Activated B cell treated with CpG ODN at 0.5 μM for 24 hours (primary cell): ENCODE data around the gene IGFALS. TPM values are rescaled to one million over a fixed set of nuclear protein-coding genes. Genes with fewer than 3 reads are reported as not detected.
A peak's percentile ranks its signal among the peaks of the same experiment; 100 is the strongest.

ENCODE experiments used
- ATAC-seq: fragments of 200-7000 bp; cut with Tn5 transposase; one replicate; pipeline ENCODE4 v1.10.0; 2021; ENCODE audit warnings: low read depth, mild to moderate bottlenecking, moderate library complexity
- CTCF ChIA-PET: fragments of 350-600 bp; sonication (Branson Sonifier 250); formaldehyde crosslinking; loops from one replicate; lab custom pipeline; 2021; ENCODE audit warnings: antibody characterized with exemption; lab: Charles Lee
- POLR2A ChIA-PET: fragments of 350-600 bp; sonication (Branson Sonifier 250); formaldehyde crosslinking; loops from one replicate; lab custom pipeline; 2021; ENCODE audit warnings: antibody characterized with exemption; lab: Charles Lee
- DNase-seq: peaks from one replicate; pipeline ENCODE4 v3.0.0; 2022
- H3K27ac Mint-ChIP-seq: one replicate; pipeline ENCODE4 v1.8.0; 2020; ENCODE audit warnings: mixed read lengths
- H3K27me3 Mint-ChIP-seq: one replicate; pipeline ENCODE4 v1.8.0; 2021; ENCODE audit warnings: mixed read lengths
- H3K36me3 Mint-ChIP-seq: one replicate; pipeline ENCODE4 v1.8.0; 2021; ENCODE audit warnings: low read depth, mixed read lengths
- H3K4me1 Mint-ChIP-seq: one replicate; pipeline ENCODE4 v1.8.0; 2021; ENCODE audit warnings: mixed read lengths
- H3K4me3 Mint-ChIP-seq: one replicate; pipeline ENCODE4 v1.8.0; 2020; ENCODE audit warnings: mild to moderate bottlenecking, mixed read lengths
- H3K9me3 Mint-ChIP-seq: one replicate; pipeline ENCODE4 v1.8.0; 2020; ENCODE audit warnings: mixed read lengths
- CTCF ChIP-seq: fragments of 200-600 bp; IDR thresholded peaks from one replicate; pipeline ENCODE4 v1.8.0; 2022; ENCODE audit warnings: antibody characterized with exemption, mild to moderate bottlenecking
- intact Hi-C: fragments of 100-400 bp; cut with micrococcal nuclease; formaldehyde crosslinking; loops from one replicate; pipeline ENCODE4 v1.15.1; 2024
- total RNA-seq: library from RNA; stranded (reverse); gene quantifications from 2 replicates; pipeline ENCODE4 v1.2.3, GENCODE V29; 2022

The IGFALS gene
- total RNA-seq, 1 donor from 2014 or later, result not detected

- CTCF ChIA-PET, result no interaction called here
Measured at GRCh38 chr16:1830213-1830612, 36.7 kb upstream of the IGFALS start.

DNA sequence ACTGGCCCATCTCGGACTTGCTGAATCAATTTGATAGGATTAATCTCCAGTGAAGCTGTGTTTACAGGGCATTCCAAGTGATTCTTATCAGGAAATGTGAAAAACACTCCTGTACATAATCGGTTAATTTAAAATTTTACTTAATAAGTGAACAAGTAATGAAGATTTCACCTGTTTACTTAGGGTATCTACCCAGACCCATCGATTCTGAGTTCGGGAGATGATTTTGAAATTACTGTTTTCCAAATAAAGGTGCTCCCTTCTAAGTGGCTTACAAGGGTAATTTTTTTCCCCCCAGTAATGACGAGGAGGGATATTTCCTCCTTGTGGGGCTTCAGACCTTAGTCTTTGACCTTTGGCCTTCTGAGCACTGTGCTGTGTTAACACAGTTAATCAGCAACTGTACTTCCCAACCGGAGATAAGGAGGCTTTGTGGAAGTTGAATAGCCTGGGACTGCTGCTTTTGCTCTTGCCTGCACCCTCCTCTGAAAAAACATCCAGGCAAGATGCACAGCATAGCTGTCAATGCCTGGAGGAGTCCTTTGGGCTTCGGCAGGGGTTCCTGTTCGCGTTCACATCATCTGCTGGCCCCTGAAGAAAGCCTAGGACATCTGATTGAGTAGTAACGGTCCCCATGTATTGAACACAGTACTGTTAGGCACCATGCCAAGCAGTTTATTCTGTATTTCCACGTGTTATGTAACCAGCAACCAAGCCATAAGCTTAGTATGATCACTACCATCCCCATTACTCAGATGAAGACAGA, 35.3 kb upstream of the IGFALS start:
- DNase-seq, result no peak
- intact Hi-C loops, result no loop called here
- Mint-ChIP-seq H3K27me3 (no peaks in the 10 kb centered on the region), H3K36me3 (peaks cover 12% of the 10 kb centered on the region), H3K27ac (no peak overlapping the region), H3K4me3 (peak overlapping the region; percentile 24), H3K4me1 (peaks cover 38% of the 10 kb centered on the region), H3K9me3 (no peaks in the 10 kb centered on the region)
- no peak for TF ChIP-seq CTCF
- no peak for ATAC-seq
- CTCF ChIA-PET, result no interaction called here
- POLR2A ChIA-PET, result no interaction called here

More at GRCh38 chr16:1830213-1830612, 36.7 kb upstream of the IGFALS start:
- no peak for DNase-seq
- Mint-ChIP-seq H3K4me3 (no peak overlapping the region), H3K4me1 (peaks cover 30% of the 10 kb centered on the region), H3K27ac (no peak overlapping the region), H3K9me3 (no peaks in the 10 kb centered on the region), H3K36me3 (peaks cover 12% of the 10 kb centered on the region), H3K27me3 (no peaks in the 10 kb centered on the region)
- intact Hi-C loops, result no loop called here
- TF ChIP-seq CTCF, result no peak
- ATAC-seq, result no peak
- POLR2A ChIA-PET, result no interaction called here

DNA sequence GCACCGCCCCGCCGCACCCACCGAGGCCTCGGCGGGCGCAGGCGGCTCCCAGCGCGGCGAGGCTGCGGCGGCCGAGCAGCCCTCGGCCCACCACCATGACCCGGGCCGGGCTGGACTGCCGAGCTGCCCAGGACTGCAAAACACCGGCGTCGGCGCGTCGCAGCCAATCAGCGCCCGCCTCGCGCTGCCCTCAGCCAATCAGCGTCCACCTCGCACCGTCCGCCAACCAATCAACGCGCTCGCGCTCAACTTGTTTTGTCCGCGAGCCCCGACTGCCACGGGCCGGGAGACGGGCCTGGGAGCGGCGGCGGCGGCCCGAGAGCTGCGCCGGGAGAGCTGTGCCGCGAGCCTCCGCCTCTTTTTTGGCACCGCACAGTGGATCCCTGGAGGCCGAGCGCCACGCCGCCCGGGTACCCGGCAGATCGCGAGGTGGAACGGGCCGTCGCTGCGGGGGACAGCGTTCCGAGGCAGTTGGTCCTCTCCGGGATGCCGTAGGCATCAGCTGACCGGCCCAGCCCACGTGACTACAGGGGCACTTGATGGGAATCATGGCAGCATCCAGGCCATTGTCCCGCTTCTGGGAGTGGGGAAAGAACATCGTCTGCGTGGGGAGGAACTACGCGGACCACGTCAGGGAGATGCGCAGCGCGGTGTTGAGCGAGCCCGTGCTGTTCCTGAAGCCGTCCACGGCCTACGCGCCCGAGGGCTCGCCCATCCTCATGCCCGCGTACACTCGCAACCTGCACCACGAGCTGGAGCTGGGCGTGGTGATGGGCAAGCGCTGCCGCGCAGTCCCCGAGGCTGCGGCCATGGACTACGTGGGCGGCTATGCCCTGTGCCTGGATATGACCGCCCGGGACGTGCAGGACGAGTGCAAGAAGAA, 33.4 kb upstream of the IGFALS start, which contains the start of the genes FAHD1 and HAGH:
Gene FAHD1, plus strand, starts transcription at position 516 of the 883 bp plus-strand sequence. Its CDS starts 33 bp downstream, at position 549.
Gene HAGH, minus strand, starts transcription at position 135 of the 883 bp plus-strand sequence. Its CDS starts 38 bp downstream, at position 97.
- ATAC-seq (peak; percentile 88), DNase-seq (peak; percentile 95)
- H3K9me3 Mint-ChIP-seq, result no peaks in the 10 kb centered on the region
- intact Hi-C loops, result loop anchor here (1.0 to 2.0 kb wide), 4 partner anchors 45 to 214 kb away; partner anchors contain the start of genes CRAMP1, IFT140, MAPK8IP3 and MRPS34
- H3K27me3 Mint-ChIP-seq, result no peaks in the 10 kb centered on the region
- peak within 1 kb of the TSS; percentile 91 for H3K27ac Mint-ChIP-seq
- peak within 1 kb of the TSS; percentile 94 for H3K4me3 Mint-ChIP-seq
- peaks cover 12% of the 10 kb centered on the region for H3K36me3 Mint-ChIP-seq
- POLR2A ChIA-PET, result interaction anchor here (0.5 to 2.3 kb wide), 13 partner anchors 11 to 1200 kb away, joined by 3 to 20 read pairs (median 5); partner anchors contain the start of genes EME2, MAPK8IP3, MRPS34 and MSRB1
- no peak for TF ChIP-seq CTCF
- CTCF ChIA-PET, result interaction anchor here (1.6 kb wide), 1 partner anchor 44 kb away, joined by 3 read pairs; the partner anchor contains the start of gene NUBP2
- peaks cover 39% of the 10 kb centered on the region for H3K4me1 Mint-ChIP-seq

DNA sequence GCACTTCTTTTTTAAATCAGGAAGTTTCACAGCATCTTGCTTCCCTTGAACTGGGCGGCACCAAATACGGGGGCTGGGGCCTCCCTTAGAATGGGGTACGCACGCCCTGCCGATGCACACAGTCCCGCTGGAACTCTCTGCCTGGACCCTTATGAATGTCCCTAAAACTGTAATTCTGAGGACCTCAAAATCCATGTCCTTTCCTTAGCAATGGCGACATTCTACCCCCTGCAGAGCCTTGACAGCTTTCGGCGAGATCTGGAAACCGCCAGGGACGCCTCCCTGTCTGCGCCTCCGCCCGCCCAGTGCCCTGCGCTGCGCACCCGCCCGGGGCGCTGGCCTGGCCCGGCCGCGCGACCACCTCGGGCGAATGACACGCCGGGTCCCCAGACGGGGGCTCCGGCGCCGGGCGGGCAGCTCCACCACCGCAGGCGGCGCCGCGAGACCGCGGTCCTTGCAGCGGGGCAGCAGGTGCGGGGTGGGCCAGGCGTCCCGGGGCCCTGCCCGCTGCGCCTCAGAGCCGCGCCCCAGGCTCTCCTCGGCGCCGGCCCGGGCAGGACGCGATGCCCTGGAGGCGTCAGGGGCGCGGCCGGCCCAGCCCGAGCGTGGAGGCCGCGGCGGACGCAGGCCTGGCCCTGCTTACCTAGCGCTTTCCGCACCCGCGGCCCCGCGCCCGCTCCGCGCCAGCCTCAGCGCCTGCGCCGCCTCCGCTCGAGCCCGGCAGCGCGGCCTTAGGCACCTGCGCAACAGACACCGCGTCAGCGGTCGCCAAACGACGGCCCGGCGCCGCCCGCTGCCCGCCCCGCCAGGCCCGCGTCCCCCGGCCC, 32.6 kb upstream of the IGFALS start:
- intact Hi-C loops, result loop anchor here (1.0 to 2.0 kb wide), 4 partner anchors 44 to 213 kb away; partner anchors contain the start of genes CRAMP1, IFT140, MAPK8IP3 and MRPS34

More for the DNA sequence above, 32.6 kb upstream of the IGFALS start:
- Mint-ChIP-seq H3K36me3 (peaks cover 12% of the 10 kb centered on the region), H3K27ac (peak overlapping the region; percentile 65), H3K27me3 (no peaks in the 10 kb centered on the region), H3K9me3 (no peaks in the 10 kb centered on the region), H3K4me3 (peak overlapping the region; percentile 76), H3K4me1 (peaks cover 39% of the 10 kb centered on the region)
- CTCF ChIA-PET, result interaction anchor here (1.6 kb wide), 1 partner anchor 43 kb away, joined by 3 read pairs; the partner anchor contains the start of gene NUBP2
- no peak for DNase-seq
- POLR2A ChIA-PET, result interaction anchor here (0.5 to 2.3 kb wide), 4 partner anchors 43 to 532 kb away, joined by 3 to 20 read pairs (median 6); partner anchors contain the start of genes MAPK8IP3, NME3, NUBP2 and SPSB3
- ATAC-seq, result peak; percentile 72
- TF ChIP-seq CTCF, result no peak
